Liver (tissue), 9 donors: ENCODE results near the gene FMN1. TPM values are rescaled to one million over a fixed set of nuclear protein-coding genes. Genes with fewer than 3 reads are reported as not detected.

ENCODE experiments used
- DNase-seq: peaks from one replicate; pipeline ENCODE4 v3.0.0-alpha.2; 2017; ENCODE audit warnings: low spot score
- H3K27ac ChIP-seq, 2 donors: one replicate each; pipeline ENCODE4 v1.7.0; 2013; ENCODE audit warnings: inconsistent platforms in 2 of 2, low read length in 2 of 2, control low read depth in 1 of 2, low read depth in 1 of 2, mild to moderate bottlenecking in 1 of 2
- H3K27me3 ChIP-seq, 4 donors: one replicate each; pipeline versions ENCODE4 v1.6.1 to v1.7.0; 2013; ENCODE audit warnings: low read length in 3 of 4, inconsistent platforms in 1 of 4, mild to moderate bottlenecking in 1 of 4, moderate library complexity in 1 of 4; ENCODE audit not compliant: control insufficient read depth in 4 of 4, insufficient read depth in 4 of 4
- H3K36me3 ChIP-seq, 4 donors: one replicate each; pipeline versions ENCODE4 v1.6.1 to v1.7.0; 2013; ENCODE audit warnings: low read length in 3 of 4, mild to moderate bottlenecking in 3 of 4, low read depth in 1 of 4, moderate library complexity in 1 of 4; ENCODE audit not compliant: control insufficient read depth in 4 of 4, insufficient read depth in 3 of 4
- H3K4me1 ChIP-seq, 4 donors: one replicate each; pipeline versions ENCODE4 v1.6.1 to v1.7.0; 2013; ENCODE audit warnings: low read length in 3 of 4, mild to moderate bottlenecking in 3 of 4, moderate library complexity in 1 of 4; ENCODE audit not compliant: control insufficient read depth in 4 of 4, insufficient read depth in 4 of 4
- H3K4me3 ChIP-seq, 3 donors: one replicate each; pipeline versions ENCODE4 v1.6.1 to v1.7.0; 2013; ENCODE audit warnings: low read length in 3 of 3, control low read depth in 1 of 3, low read depth in 1 of 3, mild to moderate bottlenecking in 1 of 3
- H3K9ac ChIP-seq, 2 donors: one replicate each; pipeline ENCODE4 v1.7.0; 2013; ENCODE audit warnings: low read length in 2 of 2, mild to moderate bottlenecking in 2 of 2, moderate library complexity in 2 of 2, control low read depth in 1 of 2, low read depth in 1 of 2
- H3K9me3 ChIP-seq, 4 donors: one replicate each; pipeline versions ENCODE4 v1.6.1 to v1.7.0; 2013; ENCODE audit warnings: low read length in 3 of 4; ENCODE audit not compliant: control insufficient read depth in 4 of 4
- ATF3 ChIP-seq: IDR thresholded peaks from 2 replicates; pipeline ENCODE4 v1.6.1; 2016; ENCODE audit warnings: antibody characterized with exemption
- CTCF ChIP-seq: fragments of 150-350 bp; IDR thresholded peaks from 2 replicates; pipeline ENCODE4 v1.5.1; 2017; ENCODE audit warnings: improper control_type of control experiment, low read depth, low read length; ENCODE audit not compliant: missing input control
- EGR1 ChIP-seq, 2 donors: IDR thresholded peaks; 2 replicates each; pipeline ENCODE4 v1.6.1; 2016 to 2018; ENCODE audit warnings: antibody characterized with exemption in 2 of 2, low read depth in 2 of 2
- FOXA1 ChIP-seq: IDR thresholded peaks from 2 replicates; pipeline ENCODE4 v1.6.1; 2016; ENCODE audit warnings: antibody characterized with exemption
- GABPA ChIP-seq, 2 donors: IDR thresholded peaks in 1 of 2; conservative IDR thresholded peaks in 1 of 2; 2 replicates each; pipeline ENCODE4 v1.6.1; 2016; ENCODE audit warnings: antibody characterized with exemption in 2 of 2, mild to moderate bottlenecking in 1 of 2, moderate library complexity in 1 of 2
- HNF4A ChIP-seq, 2 donors: conservative IDR thresholded peaks; 2 replicates each; pipeline ENCODE4 v1.6.1; 2016; ENCODE audit warnings: antibody characterized with exemption in 2 of 2, mild to moderate bottlenecking in 2 of 2
- HNF4G ChIP-seq: IDR thresholded peaks from 2 replicates; pipeline ENCODE4 v1.6.1; 2016; ENCODE audit warnings: antibody characterized with exemption
- MAX ChIP-seq: IDR thresholded peaks from 2 replicates; pipeline ENCODE4 v1.6.1; 2016; ENCODE audit warnings: antibody characterized with exemption
- RAD21 ChIP-seq, 2 donors: IDR thresholded peaks; 2 replicates each; pipeline ENCODE4 v1.6.1; 2016; ENCODE audit warnings: antibody characterized with exemption in 2 of 2, mild to moderate bottlenecking in 2 of 2
- RXRA ChIP-seq, 2 donors: IDR thresholded peaks; 2 replicates each; pipeline ENCODE4 v1.6.1; 2017 to 2018; ENCODE audit warnings: antibody characterized with exemption in 2 of 2, mild to moderate bottlenecking in 1 of 2
- YY1 ChIP-seq: IDR thresholded peaks from 2 replicates; pipeline ENCODE4 v1.6.1; 2016; ENCODE audit warnings: antibody characterized with exemption, mild to moderate bottlenecking
- ZBTB33 ChIP-seq: IDR thresholded peaks from 2 replicates; pipeline ENCODE4 v1.6.1; 2016; ENCODE audit warnings: antibody characterized with exemption
- WGBS: extraction: QIAGEN DNeasy Blood & Tissue Kit; methylation state at CpG from one replicate; pipeline ENCODE4 v1.1.7; 2013; 5-methylcytosine and 5-hydroxymethylcytosine counted together
- polyA plus RNA-seq, 2 donors: library from polyadenylated mRNA; stranded (reverse) in 1 of 2; unstranded in 1 of 2; fragments of 200-250 nt in 1 of 2; fragments of >200 nt in 1 of 2; fragmentation: Nextera tagmentation in 1 of 2; extraction: Ambion mirVana in 1 of 2; gene quantifications; one replicate each; pipeline versions ENCODE4 v1.2.1 to v1.2.3, GENCODE V29; 2013 to 2015
- total RNA-seq, 2 donors: library from RNA; depleted of rRNA; stranded (reverse); fragments of >200 nt; gene quantifications; one replicate each; pipeline ENCODE4 v1.2.3, GENCODE V29; 2014
- donor health status: healthy.
- donor health status: healthy.
- donor health status: healthy.
- donor health status: healthy.
- donor health status: healthy.

The FMN1 gene
- total and polyA plus RNA-seq, 4 donors: 0.21 to 5.4 (median 0.53) TPM

GRCh38 chr15:33183334-33183733 lies 11.2 kb downstream of the FMN1 start (continued):
- no peak for TF ChIP-seq MAX
- no peak for TF ChIP-seq RAD21 (IDR thresholded peaks at IDR 0.05)

- Histone ChIP-seq H3K27me3 (peaks cover 0 to 2% (median 0%) of the 10 kb centered on the region in 4 donors), H3K27ac (no peak overlapping the region), H3K9ac (no peak overlapping the region), H3K9me3 (no peaks in the 10 kb centered on the region), H3K4me3 (no peak overlapping the region), H3K36me3 (no peaks in the 10 kb centered on the region), H3K4me1 (no peaks in the 10 kb centered on the region)
- no peak for DNase-seq
- 77% methylated on average over 2 of the region's 2 CpGs for WGBS
- TF ChIP-seq MAX: no peak
- no peak for TF ChIP-seq CTCF
- TF ChIP-seq ATF3: no peak
- TF ChIP-seq YY1: no peak
- TF ChIP-seq RAD21 (IDR thresholded peaks at IDR 0.05): no peak
- TF ChIP-seq ZBTB33: no peak
- TF ChIP-seq RXRA (IDR thresholded peaks at IDR 0.05): no peak
Measured at GRCh38 chr15:33182926-33183325, 11.6 kb downstream of the FMN1 start.

GRCh38 chr15:33182278-33182905 lies 12.1 kb downstream of the FMN1 start:
- H3K36me3 ChIP-seq: no peaks in the 10 kb centered on the region
- TF ChIP-seq CTCF (no peak), YY1 (no peak), RXRA (IDR thresholded peaks at IDR 0.05) (no peak), HNF4A (conservative IDR thresholded peaks at IDR 0.05) (no peak), ATF3 (no peak), ZBTB33 (no peak), RAD21 (IDR thresholded peaks at IDR 0.05) (no peak), EGR1 (IDR thresholded peaks at IDR 0.05; ENCODE audit: low read depth in 2 of 2) (no peak), HNF4G (no peak), FOXA1 (no peak), GABPA (IDR thresholded peaks at IDR 0.05 in 1 of 2, conservative IDR thresholded peaks at IDR 0.05 in 1 of 2) (no peak)
- no peak overlapping the region for H3K4me3 ChIP-seq
- no peak overlapping the region for H3K27ac ChIP-seq
- no peaks in the 10 kb centered on the region for H3K4me1 ChIP-seq
- H3K27me3 ChIP-seq: peaks cover 0 to 2% (median 0%) of the 10 kb centered on the region in 4 donors
- no peak overlapping the region for H3K9ac ChIP-seq
- no peaks in the 10 kb centered on the region for H3K9me3 ChIP-seq
- 75% methylated on average over 4 of the region's 4 CpGs for WGBS
- no peak for DNase-seq
